ENCODE measurements around the gene COL11A1. TPM values are rescaled to one million over a fixed set of nuclear protein-coding genes. Genes with fewer than 3 reads are reported as not detected.
"Not testable (repeated sequence)": the region's sequence is repeated elsewhere in the genome, so short reads cannot be mapped to it uniquely, and the experiment has no call there.

The COL11A1 gene
- total and polyA plus RNA-seq, 2 experiments from 2014 or later: 12.3 to 12.5 TPM

GRCh38 chr1:102937401-102937800, 170.9 kb downstream of the COL11A1 start:
- no peaks in the 10 kb centered on the region for H3K4me1 ChIP-seq (ENCODE audit: insufficient read depth)
- H3K4me3 ChIP-seq: no peak overlapping the region
- H3K9me3 Mint-ChIP-seq: peaks cover 3% of the 10 kb centered on the region; the same call in 1 of the 3 replicates
- H3K4me2 ChIP-seq: no peak overlapping the region
- no peak overlapping the region for H3K27ac ChIP-seq (ENCODE audit: low read depth)
- H3K4me1 Mint-ChIP-seq: peaks cover 12% of the 10 kb centered on the region
- H4K20me1 ChIP-seq (replicated peaks; ENCODE audit: insufficient read depth): no peaks in the 10 kb centered on the region
- H3K36me3 ChIP-seq (ENCODE audit: insufficient read depth): no peaks in the 10 kb centered on the region
- DNase-seq (ENCODE audit: low spot score): peak; percentile 31
- H3K36me3 Mint-ChIP-seq (ENCODE audit: low read depth): peaks cover 11% of the 10 kb centered on the region
- no peak for TF ChIP-seq ETS1 (IDR thresholded peaks at IDR 0.05)
- TF ChIP-seq POLR2AphosphoS5 (IDR thresholded peaks at IDR 0.05; ENCODE audit: low read depth): no peak
- H3K9me2 ChIP-seq (ENCODE audit: insufficient read depth): no peaks in the 10 kb centered on the region
- H3F3A ChIP-seq (replicated peaks; ENCODE audit: low read depth): no peaks in the 10 kb centered on the region
- H3K27me3 ChIP-seq (ENCODE audit: insufficient read depth): no peaks in the 10 kb centered on the region
- no peaks in the 10 kb centered on the region for H3K79me2 ChIP-seq (replicated peaks; ENCODE audit: insufficient read depth)
- no peak overlapping the region for H2AFZ ChIP-seq
- H3K4me3 Mint-ChIP-seq: no peak overlapping the region
- no peaks in the 10 kb centered on the region for H3K27me3 Mint-ChIP-seq (ENCODE audit: insufficient read depth, low read depth, poor library complexity)
- peak; percentile 59 for ATAC-seq
- H3K27ac Mint-ChIP-seq: no peak overlapping the region

GRCh38 chr1:102933362-102933761, 175.0 kb downstream of the COL11A1 start:
- H3K79me2 ChIP-seq (replicated peaks; ENCODE audit: insufficient read depth); H3K4me2 ChIP-seq; H3K9me3 Mint-ChIP-seq; H4K20me1 ChIP-seq (replicated peaks; ENCODE audit: insufficient read depth); H3K27me3 Mint-ChIP-seq (ENCODE audit: insufficient read depth, low read depth, poor library complexity); H3K36me3 ChIP-seq (ENCODE audit: insufficient read depth); H2AFZ ChIP-seq; H3F3A ChIP-seq (replicated peaks; ENCODE audit: low read depth); H3K27me3 ChIP-seq (ENCODE audit: insufficient read depth); H3K4me3 ChIP-seq; H3K9me2 ChIP-seq (ENCODE audit: insufficient read depth); H3K4me3 Mint-ChIP-seq; H3K4me1 ChIP-seq (ENCODE audit: insufficient read depth); H3K4me1 Mint-ChIP-seq; ATAC-seq; H3K27ac ChIP-seq (ENCODE audit: low read depth); H3K27ac Mint-ChIP-seq: not testable (repeated sequence)
- peak; percentile 5 for DNase-seq (ENCODE audit: low spot score)
- peaks cover 17% of the 10 kb centered on the region for H3K36me3 Mint-ChIP-seq (ENCODE audit: low read depth)
- 0 out of 4 replicates have a peak, but pooled peaks of 1 of the 2 experiments have one; percentile 5 for TF ChIP-seq CTCF (conservative IDR thresholded peaks at IDR 0.05; ENCODE audit: low read depth in 2 of 2)

- H3K4me2 ChIP-seq: no peak overlapping the region
- no peak for TF ChIP-seq JUNB (IDR thresholded peaks at IDR 0.05; ENCODE audit: unreplicated experiment)
- TF ChIP-seq STAT1 (IDR thresholded peaks at IDR 0.05; ENCODE audit: unreplicated experiment): no peak
- no peak for TF ChIP-seq NANOG (IDR thresholded peaks at IDR 0.05; ENCODE audit: borderline replicate concordance)
- no peak for TF ChIP-seq REST (IDR thresholded peaks at IDR 0.05; ENCODE audit: unreplicated experiment)
- TF ChIP-seq EZH2phosphoT487 (IDR thresholded peaks at IDR 0.05; ENCODE audit: unreplicated experiment): no peak
- TF ChIP-seq ZNF331 (CRISPR knock-in tag; IDR thresholded peaks at IDR 0.05; ENCODE audit: low read depth): no peak
- TF ChIP-seq CTCF (conservative IDR thresholded peaks at IDR 0.05; ENCODE audit: low read depth in 2 of 2): no peak
- no peak for TF ChIP-seq ETS1 (IDR thresholded peaks at IDR 0.05)
- TF ChIP-seq EZH2 (IDR thresholded peaks at IDR 0.05; ENCODE audit: low read depth, unreplicated experiment): no peak
Observed at GRCh38 chr1:102919659-102920058, 188.7 kb downstream of the COL11A1 start.

More at GRCh38 chr1:102919659-102920058, 188.7 kb downstream of the COL11A1 start:
- no peak overlapping the region for H3K4me3 Mint-ChIP-seq
- no peaks in the 10 kb centered on the region for H3K4me1 Mint-ChIP-seq
- Histone ChIP-seq H3F3A (replicated peaks; ENCODE audit: low read depth) (no peaks in the 10 kb centered on the region), H3K4me3 (no peak overlapping the region), H4K20me1 (replicated peaks; ENCODE audit: insufficient read depth) (no peaks in the 10 kb centered on the region), H3K36me3 (ENCODE audit: insufficient read depth) (no peaks in the 10 kb centered on the region), H3K79me2 (replicated peaks; ENCODE audit: insufficient read depth) (no peaks in the 10 kb centered on the region), H3K27me3 (ENCODE audit: insufficient read depth) (no peaks in the 10 kb centered on the region), H3K9me2 (ENCODE audit: insufficient read depth) (no peaks in the 10 kb centered on the region), H3K4me1 (ENCODE audit: insufficient read depth) (no peaks in the 10 kb centered on the region), H3K27ac (ENCODE audit: low read depth) (no peak overlapping the region), H2AFZ (no peak overlapping the region)
- H3K27ac Mint-ChIP-seq: no peak overlapping the region
- H3K9me3 Mint-ChIP-seq: no peaks in the 10 kb centered on the region
- no peaks in the 10 kb centered on the region for H3K27me3 Mint-ChIP-seq (ENCODE audit: insufficient read depth, low read depth, poor library complexity)
- ATAC-seq: no peak
- no peak for DNase-seq (ENCODE audit: low spot score)
- H3K36me3 Mint-ChIP-seq (ENCODE audit: low read depth): no peaks in the 10 kb centered on the region

Data from GM23338 (cell line).